DMS79 treated with DMSO at 0.1 percent for 48 hours (cell line): ENCODE data around the gene ATP5F1D.

Experiments used
- DNase-seq: peaks from one replicate; lab custom pipeline; 2025; lab: John Stamatoyannopoulos, UW

ATP5F1D gene

GRCh38 chr19:1248139-1248785 lies 6.7 kb downstream of the ATP5F1D start, which contains the start of gene MIDN:
TSS of gene MIDN (plus strand) at chr19:1248583. CDS start at chr19:1250297, 1,714 bp downstream.
- peak; percentile 71 for DNase-seq

GRCh38 chr19:1248786-1249297 lies 7.3 kb downstream of the ATP5F1D start:
- DNase-seq = peak; percentile 71

- DNase-seq = peak; percentile 91
Measured at GRCh38 chr19:1249298-1249989, 7.9 kb downstream of the ATP5F1D start.

GRCh38 chr19:1249990-1250436 lies 8.5 kb downstream of the ATP5F1D start:
- DNase-seq = no peak

GRCh38 chr19:1250437-1251260 lies 9.1 kb downstream of the ATP5F1D start:
- peak; percentile 24 for DNase-seq

- DNase-seq = peak; percentile 20
Measured at GRCh38 chr19:1251330-1252220, 10.0 kb downstream of the ATP5F1D start.

- DNase-seq = no peak
Measured at GRCh38 chr19:1252221-1252820, 10.8 kb downstream of the ATP5F1D start.

- peak; percentile 19 for DNase-seq
Measured at GRCh38 chr19:1252821-1253513, 11.4 kb downstream of the ATP5F1D start.

GRCh38 chr19:1253514-1254080 lies 12.0 kb downstream of the ATP5F1D start:
- no peak for DNase-seq

- no peak for DNase-seq
Measured at GRCh38 chr19:1254081-1254527, 12.6 kb downstream of the ATP5F1D start.

- DNase-seq = no peak
Measured at GRCh38 chr19:1254530-1255185, 13.1 kb downstream of the ATP5F1D start.

GRCh38 chr19:1255186-1256161 lies 13.9 kb downstream of the ATP5F1D start:
- no peak for DNase-seq

GRCh38 chr19:1256646-1257474 lies 15.3 kb downstream of the ATP5F1D start:
- no peak for DNase-seq

- no peak for DNase-seq
Measured at GRCh38 chr19:1257475-1258162, 16.1 kb downstream of the ATP5F1D start.

GRCh38 chr19:1258163-1258492 lies 16.6 kb downstream of the ATP5F1D start:
- DNase-seq = no peak

GRCh38 chr19:1258707-1259205 lies 17.2 kb downstream of the ATP5F1D start:
- DNase-seq = no peak
